Gastroesophageal sphincter (tissue), 3 donors: ENCODE data around the gene FCHSD1.

Source experiments
- EP300 ChIP-seq: sonication (generic); formaldehyde crosslinking; IDR thresholded peaks from one replicate; pipeline ENCODE4 v1.6.1; 2017; ENCODE audit warnings: antibody characterized with exemption, mild to moderate bottlenecking
- POLR2A ChIP-seq, 2 donors: fragments of 450-650 bp; IDR thresholded peaks; one replicate each; pipeline ENCODE4 v1.6.1; 2017; ENCODE audit warnings: antibody characterized with exemption in 2 of 2, mild to moderate bottlenecking in 2 of 2, moderate library complexity in 1 of 2
- POLR2AphosphoS5 ChIP-seq: sonication (generic); formaldehyde crosslinking; IDR thresholded peaks from one replicate; pipeline ENCODE4 v1.6.1; 2017; ENCODE audit warnings: antibody characterized with exemption
- TF ChIP-seq, protein P1 (sequence below), 4 experiments: fragments of 200-600 bp in 2 of 4; fragments of 450-650 bp in 2 of 4; sonication (generic) in 1 of 4; IDR thresholded peaks; one replicate each; pipeline ENCODE4 v1.5.1; 2017 to 2019; ENCODE audit warnings: antibody characterized with exemption in 4 of 4, mild to moderate bottlenecking in 2 of 4, moderate library complexity in 2 of 4

GRCh38 chr5:141685591-141685990, 34.4 kb upstream of the FCHSD1 start:
- TF ChIP-seq, protein P1, sequence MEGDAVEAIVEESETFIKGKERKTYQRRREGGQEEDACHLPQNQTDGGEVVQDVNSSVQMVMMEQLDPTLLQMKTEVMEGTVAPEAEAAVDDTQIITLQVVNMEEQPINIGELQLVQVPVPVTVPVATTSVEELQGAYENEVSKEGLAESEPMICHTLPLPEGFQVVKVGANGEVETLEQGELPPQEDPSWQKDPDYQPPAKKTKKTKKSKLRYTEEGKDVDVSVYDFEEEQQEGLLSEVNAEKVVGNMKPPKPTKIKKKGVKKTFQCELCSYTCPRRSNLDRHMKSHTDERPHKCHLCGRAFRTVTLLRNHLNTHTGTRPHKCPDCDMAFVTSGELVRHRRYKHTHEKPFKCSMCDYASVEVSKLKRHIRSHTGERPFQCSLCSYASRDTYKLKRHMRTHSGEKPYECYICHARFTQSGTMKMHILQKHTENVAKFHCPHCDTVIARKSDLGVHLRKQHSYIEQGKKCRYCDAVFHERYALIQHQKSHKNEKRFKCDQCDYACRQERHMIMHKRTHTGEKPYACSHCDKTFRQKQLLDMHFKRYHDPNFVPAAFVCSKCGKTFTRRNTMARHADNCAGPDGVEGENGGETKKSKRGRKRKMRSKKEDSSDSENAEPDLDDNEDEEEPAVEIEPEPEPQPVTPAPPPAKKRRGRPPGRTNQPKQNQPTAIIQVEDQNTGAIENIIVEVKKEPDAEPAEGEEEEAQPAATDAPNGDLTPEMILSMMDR (IDR thresholded peaks at IDR 0.05), result no peak
- TF ChIP-seq POLR2A (IDR thresholded peaks at IDR 0.05) (no peak), EP300 (no peak), POLR2AphosphoS5 (no peak)
